Body of pancreas (tissue), 4 donors: ENCODE data around the gene MEIOSIN. TPM values are rescaled to one million over a fixed set of nuclear protein-coding genes. Genes with fewer than 3 reads are reported as not detected.

Experiments used
- ATAC-seq: fragments of 150-250 bp; one replicate; pipeline ENCODE4 v1.9.1; 2016
- DNase-seq, 4 donors: peaks; one replicate each; pipeline ENCODE4 v3.0.0-alpha.2; 2019
- H3K27ac ChIP-seq, 4 donors: fragments of 200-600 bp; sonication (generic); 1 replicate in 3 of 4; 2 replicates in 1 of 4; pipeline versions ENCODE4 v1.5.1 to v1.6.1; 2016 to 2019; ENCODE audit warnings: mild to moderate bottlenecking in 1 of 4, mixed read lengths in 1 of 4, moderate library complexity in 1 of 4
- H3K27me3 ChIP-seq, 2 donors: fragments of 200-600 bp; sonication (generic); one replicate each; pipeline ENCODE4 v1.6.0; 2016; ENCODE audit warnings: mild to moderate bottlenecking in 1 of 2
- H3K36me3 ChIP-seq, 2 donors: fragments of 200-600 bp; sonication (generic); replicated peaks in 1 of 2; 2 replicates each; pipeline ENCODE4 v1.5.1; 2016; ENCODE audit warnings: low read depth in 2 of 2; ENCODE audit not compliant: insufficient read depth in 1 of 2
- H3K4me1 ChIP-seq: fragments of 200-600 bp; sonication (generic); one replicate; pipeline ENCODE4 v1.6.0; 2016
- H3K4me3 ChIP-seq, 2 donors: fragments of 200-600 bp; sonication (generic); 1 replicate in 1 of 2; 2 replicates in 1 of 2; pipeline ENCODE4 v1.5.1; 2016 to 2019
- H3K9me3 ChIP-seq, 3 donors: fragments of 200-600 bp; sonication (generic); 1 replicate in 2 of 3; 2 replicates in 1 of 3; pipeline ENCODE4 v1.5.1; 2016
- CTCF ChIP-seq, 7 experiments: fragments of 450-650 bp in 4 of 7; fragments of 200-600 bp in 3 of 7; sonication (generic) in 3 of 7; IDR thresholded peaks; one replicate each; pipeline ENCODE4 v1.5.1; 2016 to 2019; ENCODE audit warnings: antibody characterized with exemption in 7 of 7
- POLR2A ChIP-seq, 3 donors: fragments of 450-650 bp; IDR thresholded peaks; one replicate each; pipeline ENCODE4 v1.6.1; 2016; ENCODE audit warnings: antibody characterized with exemption in 3 of 3, mild to moderate bottlenecking in 2 of 3
- WGBS, 2 donors: methylation state at CpG; one replicate each; pipeline ENCODE4 v1.1.5; 2017; 5-methylcytosine and 5-hydroxymethylcytosine counted together
- intact Hi-C: fragments of 100-400 bp; cut with DNase I; formaldehyde crosslinking; loops from one replicate; pipeline ENCODE4 v1.15.1; 2023
- total RNA-seq, 2 donors: library from RNA; depleted of rRNA; stranded (reverse); fragments of >200 nt; gene quantifications; one replicate each; pipeline ENCODE4 v1.1.0, GENCODE V29; 2016

The MEIOSIN gene
- total RNA-seq, 2 donors from 2014 or later: not detected

GRCh38 chr19:45705710-45706415 is 27.4 kb upstream of the MEIOSIN start:
- Histone ChIP-seq H3K9me3 (no peaks in the 10 kb centered on the region), H3K27ac (no peak overlapping the region), H3K4me1 (no peaks in the 10 kb centered on the region), H3K36me3 (peaks cover 0 to 2% of the 10 kb centered on the region in 2 donors), H3K4me3 (no peak overlapping the region), H3K27me3 (no peaks in the 10 kb centered on the region)
- intact Hi-C loops: no loop called here
- no peak for DNase-seq
- TF ChIP-seq POLR2A (IDR thresholded peaks at IDR 0.05): no peak
- no peak for TF ChIP-seq CTCF (IDR thresholded peaks at IDR 0.05)
- ATAC-seq: no peak
- WGBS, 2 donors: 88 to 92% methylated on average over 12 of the region's 12 CpGs

- H3K4me1 ChIP-seq: no peaks in the 10 kb centered on the region
- peaks cover 4 to 5% of the 10 kb centered on the region in 2 donors for H3K36me3 ChIP-seq
- intact Hi-C loops: no loop called here
- no peaks in the 10 kb centered on the region for H3K9me3 ChIP-seq
- DNase-seq: no peak
- H3K27ac ChIP-seq: no peak overlapping the region
- TF ChIP-seq POLR2A (IDR thresholded peaks at IDR 0.05): no peak
- TF ChIP-seq CTCF (IDR thresholded peaks at IDR 0.05): no peak
- 70 to 74% methylated on average over 10 of the region's 10 CpGs for WGBS, 2 donors
- H3K27me3 ChIP-seq: no peaks in the 10 kb centered on the region
- ATAC-seq: no peak
- H3K4me3 ChIP-seq: no peak overlapping the region
Observed at GRCh38 chr19:45710356-45711130, 22.7 kb upstream of the MEIOSIN start.

- TF ChIP-seq CTCF (IDR thresholded peaks at IDR 0.05) (no peak), POLR2A (IDR thresholded peaks at IDR 0.05) (no peak)
- DNase-seq (no peak), ATAC-seq (no peak)
- Histone ChIP-seq H3K4me1 (peaks cover 9% of the 10 kb centered on the region), H3K27me3 (no peaks in the 10 kb centered on the region), H3K27ac (no peak overlapping the region), H3K4me3 (no peak overlapping the region), H3K36me3 (peaks cover 4 to 5% of the 10 kb centered on the region in 2 donors), H3K9me3 (no peaks in the 10 kb centered on the region)
- intact Hi-C loops: no loop called here
- WGBS, 2 donors: 92% methylated on average over 11 to 67 of the region's 76 CpGs
Observed at GRCh38 chr19:45711851-45712698, 21.2 kb upstream of the MEIOSIN start.

- H3K4me1 ChIP-seq: peaks cover 9% of the 10 kb centered on the region
- no peaks in the 10 kb centered on the region for H3K9me3 ChIP-seq
- ATAC-seq (no peak), DNase-seq (no peak)
- intact Hi-C loops: no loop called here
- 83 to 91% methylated on average over 6 to 10 of the region's 25 CpGs for WGBS, 2 donors
- H3K36me3 ChIP-seq: peaks cover 4 to 5% of the 10 kb centered on the region in 2 donors
- H3K4me3 ChIP-seq: no peak overlapping the region
- no peak overlapping the region for H3K27ac ChIP-seq
- TF ChIP-seq POLR2A (IDR thresholded peaks at IDR 0.05) (no peak), CTCF (IDR thresholded peaks at IDR 0.05) (no peak)
- no peaks in the 10 kb centered on the region for H3K27me3 ChIP-seq
Observed at GRCh38 chr19:45712699-45713067, 20.6 kb upstream of the MEIOSIN start.
